ENCODE data around the gene ADGRB3.

- TF ChIP-seq CTCF (conservative IDR thresholded peaks at IDR 0.05; ENCODE audit: low read depth, low read length) (no peak), EZH2 (IDR thresholded peaks at IDR 0.05; ENCODE audit: borderline replicate concordance, low read depth, low read length, poor library complexity, severe bottlenecking) (no peak)
Observed at GRCh38 chr6:68653706-68654089, 18.6 kb downstream of the ADGRB3 start.

Measured in A673 (cell line).